Right kidney (tissue), 9 donors: ENCODE data around the gene PLA2G1B.

Experiments used
- DNase-seq: peaks from one replicate; pipeline ENCODE4 v3.0.0-alpha.2; 2016
- long read RNA-seq, 8 donors: transcript quantifications; one replicate each; lab custom pipeline, GENCODE V29; 2026

The PLA2G1B gene
- long read RNA-seq, donor 1: 0 reads
- long read RNA-seq, donor 2, partial matches to known transcripts: 0 of 1 reads
- long read RNA-seq, donor 2, other reads (novel, unspliced or antisense): 0 of 1 reads
- long read RNA-seq, donor 3, partial matches to known transcripts: 0 of 3 reads
- long read RNA-seq, donor 3, other reads (novel, unspliced or antisense): 0 of 3 reads
- long read RNA-seq, donor 4: 0 reads
- long read RNA-seq, donor 5: 0 reads
- long read RNA-seq, donor 6, partial matches to known transcripts: 0 of 1 reads
- long read RNA-seq, donor 6, other reads (novel, unspliced or antisense): 0 of 1 reads
- long read RNA-seq, donor 7, partial matches to known transcripts: 0 of 1 reads
- long read RNA-seq, donor 7, other reads (novel, unspliced or antisense): 0 of 1 reads
- long read RNA-seq, donor 8: 0 reads

- no peak for DNase-seq
Measured at GRCh38 chr12:120327593-120327992, at the start of gene PLA2G1B. TSS of gene PLA2G1B (minus strand) at chr12:120327779. CDS start at chr12:120327753, 26 bp downstream.

- peak; percentile 37 for DNase-seq
Measured at GRCh38 chr12:120376934-120377572, 49.5 kb upstream of the PLA2G1B start.

- DNase-seq: no peak
Measured at GRCh38 chr12:120376416-120376815, 48.8 kb upstream of the PLA2G1B start.

GRCh38 chr12:120376009-120376408 lies 48.4 kb upstream of the PLA2G1B start:
- no peak for DNase-seq

- no peak for DNase-seq
Measured at GRCh38 chr12:120373683-120374082, 46.1 kb upstream of the PLA2G1B start.

- DNase-seq: no peak
Measured at GRCh38 chr12:120370343-120371243, 43.0 kb upstream of the PLA2G1B start.

GRCh38 chr12:120369603-120370342 lies 42.2 kb upstream of the PLA2G1B start:
- peak; percentile 45 for DNase-seq

- DNase-seq: peak; percentile 53
Measured at GRCh38 chr12:120368789-120369602, 41.4 kb upstream of the PLA2G1B start, which contains the start of gene MSI1. TSS of gene MSI1 (minus strand) at chr12:120369164. CDS start at chr12:120369091, 73 bp downstream.

- DNase-seq: peak; percentile 63
Measured at GRCh38 chr12:120367924-120368788, 40.6 kb upstream of the PLA2G1B start.

GRCh38 chr12:120367233-120367923 lies 39.8 kb upstream of the PLA2G1B start:
- DNase-seq: peak; percentile 42

GRCh38 chr12:120366845-120367232 lies 39.3 kb upstream of the PLA2G1B start:
- no peak for DNase-seq

GRCh38 chr12:120366341-120366705 lies 38.7 kb upstream of the PLA2G1B start:
- DNase-seq: no peak

GRCh38 chr12:120365675-120366340 lies 38.2 kb upstream of the PLA2G1B start:
- no peak for DNase-seq

- DNase-seq: no peak
Measured at GRCh38 chr12:120364487-120364886, 36.9 kb upstream of the PLA2G1B start.

- no peak for DNase-seq
Measured at GRCh38 chr12:120363274-120363855, 35.8 kb upstream of the PLA2G1B start.

GRCh38 chr12:120362516-120363273 lies 35.1 kb upstream of the PLA2G1B start:
- DNase-seq: no peak

GRCh38 chr12:120361506-120362208 lies 34.1 kb upstream of the PLA2G1B start:
- DNase-seq: peak; percentile 96
